ENCODE results near the gene ARFGAP2.
"Not testable (repeated sequence)": the region's sequence is repeated elsewhere in the genome, so short reads cannot be mapped to it uniquely, and the experiment has no call there.

Gene ARFGAP2

DNA sequence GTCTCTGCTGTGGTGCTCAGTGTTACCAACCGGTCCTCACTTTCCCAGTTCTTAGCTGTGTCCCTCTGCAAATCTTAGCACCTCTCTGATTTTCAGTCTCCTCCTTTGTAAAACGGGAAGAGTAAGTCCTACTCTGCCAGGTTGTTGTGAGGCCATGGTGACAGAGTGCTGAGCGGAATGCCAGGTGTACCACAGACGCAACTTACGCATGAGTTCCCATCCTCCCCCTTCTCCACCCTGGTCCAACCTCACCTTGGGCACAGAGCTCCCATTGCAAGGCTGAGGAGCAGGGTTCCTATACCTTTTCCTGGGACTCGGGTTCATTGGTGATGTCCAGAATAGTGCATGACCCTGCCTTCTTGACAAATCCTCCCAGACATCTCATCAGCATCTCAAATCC lies 30.8 kb upstream of the ARFGAP2 start:
- DNase-seq (ENCODE audit: low read depth in 1 of 2, low spot score in 1 of 2): no peak
- Histone ChIP-seq H3K4me3 (replicated peaks; ENCODE audit: insufficient read depth, low read length) (no peak overlapping the region), H3K27me3 (ENCODE audit: insufficient read depth, poor library complexity, severe bottlenecking) (no peaks in the 10 kb centered on the region), H3K27ac (replicated peaks) (no peak overlapping the region)
- TF ChIP-seq, protein P1, sequence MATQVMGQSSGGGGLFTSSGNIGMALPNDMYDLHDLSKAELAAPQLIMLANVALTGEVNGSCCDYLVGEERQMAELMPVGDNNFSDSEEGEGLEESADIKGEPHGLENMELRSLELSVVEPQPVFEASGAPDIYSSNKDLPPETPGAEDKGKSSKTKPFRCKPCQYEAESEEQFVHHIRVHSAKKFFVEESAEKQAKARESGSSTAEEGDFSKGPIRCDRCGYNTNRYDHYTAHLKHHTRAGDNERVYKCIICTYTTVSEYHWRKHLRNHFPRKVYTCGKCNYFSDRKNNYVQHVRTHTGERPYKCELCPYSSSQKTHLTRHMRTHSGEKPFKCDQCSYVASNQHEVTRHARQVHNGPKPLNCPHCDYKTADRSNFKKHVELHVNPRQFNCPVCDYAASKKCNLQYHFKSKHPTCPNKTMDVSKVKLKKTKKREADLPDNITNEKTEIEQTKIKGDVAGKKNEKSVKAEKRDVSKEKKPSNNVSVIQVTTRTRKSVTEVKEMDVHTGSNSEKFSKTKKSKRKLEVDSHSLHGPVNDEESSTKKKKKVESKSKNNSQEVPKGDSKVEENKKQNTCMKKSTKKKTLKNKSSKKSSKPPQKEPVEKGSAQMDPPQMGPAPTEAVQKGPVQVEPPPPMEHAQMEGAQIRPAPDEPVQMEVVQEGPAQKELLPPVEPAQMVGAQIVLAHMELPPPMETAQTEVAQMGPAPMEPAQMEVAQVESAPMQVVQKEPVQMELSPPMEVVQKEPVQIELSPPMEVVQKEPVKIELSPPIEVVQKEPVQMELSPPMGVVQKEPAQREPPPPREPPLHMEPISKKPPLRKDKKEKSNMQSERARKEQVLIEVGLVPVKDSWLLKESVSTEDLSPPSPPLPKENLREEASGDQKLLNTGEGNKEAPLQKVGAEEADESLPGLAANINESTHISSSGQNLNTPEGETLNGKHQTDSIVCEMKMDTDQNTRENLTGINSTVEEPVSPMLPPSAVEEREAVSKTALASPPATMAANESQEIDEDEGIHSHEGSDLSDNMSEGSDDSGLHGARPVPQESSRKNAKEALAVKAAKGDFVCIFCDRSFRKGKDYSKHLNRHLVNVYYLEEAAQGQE (IDR thresholded peaks at IDR 0.05; ENCODE audit: insufficient replicate concordance, low read depth): no peak
- TF ChIP-seq POLR2AphosphoS5 (IDR thresholded peaks at IDR 0.05; ENCODE audit: low read depth) (no peak), GABPA (IDR thresholded peaks at IDR 0.05; ENCODE audit: low read depth) (no peak), SPI1 (IDR thresholded peaks at IDR 0.05; ENCODE audit: borderline replicate concordance, low read depth) (no peak)
- TF ChIP-seq, protein P2, sequence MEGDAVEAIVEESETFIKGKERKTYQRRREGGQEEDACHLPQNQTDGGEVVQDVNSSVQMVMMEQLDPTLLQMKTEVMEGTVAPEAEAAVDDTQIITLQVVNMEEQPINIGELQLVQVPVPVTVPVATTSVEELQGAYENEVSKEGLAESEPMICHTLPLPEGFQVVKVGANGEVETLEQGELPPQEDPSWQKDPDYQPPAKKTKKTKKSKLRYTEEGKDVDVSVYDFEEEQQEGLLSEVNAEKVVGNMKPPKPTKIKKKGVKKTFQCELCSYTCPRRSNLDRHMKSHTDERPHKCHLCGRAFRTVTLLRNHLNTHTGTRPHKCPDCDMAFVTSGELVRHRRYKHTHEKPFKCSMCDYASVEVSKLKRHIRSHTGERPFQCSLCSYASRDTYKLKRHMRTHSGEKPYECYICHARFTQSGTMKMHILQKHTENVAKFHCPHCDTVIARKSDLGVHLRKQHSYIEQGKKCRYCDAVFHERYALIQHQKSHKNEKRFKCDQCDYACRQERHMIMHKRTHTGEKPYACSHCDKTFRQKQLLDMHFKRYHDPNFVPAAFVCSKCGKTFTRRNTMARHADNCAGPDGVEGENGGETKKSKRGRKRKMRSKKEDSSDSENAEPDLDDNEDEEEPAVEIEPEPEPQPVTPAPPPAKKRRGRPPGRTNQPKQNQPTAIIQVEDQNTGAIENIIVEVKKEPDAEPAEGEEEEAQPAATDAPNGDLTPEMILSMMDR (IDR thresholded peaks at IDR 0.05; ENCODE audit: insufficient read depth, low read length): no peak

DNA sequence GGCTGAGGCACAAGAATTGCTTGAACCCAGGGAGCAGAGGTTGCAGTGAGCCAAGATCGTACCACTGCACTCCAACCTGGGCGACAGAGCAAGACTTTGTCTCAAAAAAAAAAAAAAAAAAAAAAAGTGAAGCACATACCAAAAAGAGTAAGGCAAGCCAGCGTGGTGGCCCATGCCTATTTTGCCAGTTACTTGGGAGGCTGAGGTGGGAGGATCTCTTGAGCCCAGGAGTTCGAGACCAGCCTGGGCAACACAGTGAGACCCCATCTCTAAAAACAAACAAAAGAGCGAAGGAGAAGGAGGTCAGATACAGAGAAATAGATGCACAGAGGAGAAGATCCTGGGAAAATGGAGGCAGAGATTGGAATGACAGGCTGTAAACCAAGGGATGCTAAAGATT lies 29.9 kb upstream of the ARFGAP2 start:
- H3K4me3 ChIP-seq (replicated peaks; ENCODE audit: insufficient read depth, low read length); H3K27ac ChIP-seq (replicated peaks); H3K27me3 ChIP-seq (ENCODE audit: insufficient read depth, poor library complexity, severe bottlenecking); DNase-seq (ENCODE audit: low read depth in 1 of 2, low spot score in 1 of 2): not testable (repeated sequence)

DNA sequence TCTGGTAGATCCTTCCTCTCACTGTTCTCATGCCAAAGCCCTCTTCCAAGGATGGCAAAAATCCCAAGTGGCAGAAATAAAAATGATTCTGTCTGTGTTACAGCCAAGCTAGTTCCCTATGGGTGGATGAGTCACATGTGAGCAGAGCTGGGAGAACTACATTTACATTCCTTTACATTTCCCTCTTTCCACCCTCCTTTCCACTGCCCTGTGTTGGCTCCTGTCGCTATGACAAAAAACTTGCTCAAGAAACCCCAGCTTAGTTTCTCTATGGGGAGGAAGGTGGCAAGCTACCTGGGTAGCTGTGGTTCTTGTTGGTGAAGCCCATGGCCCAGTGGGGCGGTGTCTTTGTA lies 27.9 kb upstream of the ARFGAP2 start:
- Histone ChIP-seq H3K27me3 (ENCODE audit: insufficient read depth, poor library complexity, severe bottlenecking) (no peaks in the 10 kb centered on the region), H3K4me3 (replicated peaks; ENCODE audit: insufficient read depth, low read length) (no peak overlapping the region), H3K27ac (replicated peaks) (no peak overlapping the region)
- DNase-seq (ENCODE audit: low read depth in 1 of 2, low spot score in 1 of 2): no peak
- TF ChIP-seq, protein P1 (IDR thresholded peaks at IDR 0.05; ENCODE audit: insufficient replicate concordance, low read depth): no peak
- TF ChIP-seq GABPA (IDR thresholded peaks at IDR 0.05; ENCODE audit: low read depth) (no peak), SPI1 (IDR thresholded peaks at IDR 0.05; ENCODE audit: borderline replicate concordance, low read depth) (no peak)

DNA sequence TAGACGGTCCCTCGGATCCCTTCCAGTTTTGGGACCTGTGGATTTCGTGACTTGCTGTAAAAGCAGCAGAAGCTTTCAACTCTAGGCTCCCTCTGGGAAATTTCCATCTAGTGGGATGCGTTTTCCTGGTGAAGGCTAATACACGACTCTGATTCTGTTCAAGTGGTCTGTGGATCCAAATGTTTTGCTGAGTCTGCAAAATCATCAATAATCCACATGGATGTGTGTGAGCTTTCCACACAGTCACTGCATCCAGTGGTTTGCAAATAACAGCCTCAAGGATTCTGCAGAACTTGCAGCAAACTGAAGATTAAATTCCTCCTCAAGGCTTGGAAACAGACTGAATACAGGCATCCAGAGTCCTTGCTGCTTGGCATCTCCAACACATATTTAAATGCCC lies 25.9 kb upstream of the ARFGAP2 start:
- no peak for DNase-seq (ENCODE audit: low read depth in 1 of 2, low spot score in 1 of 2)
- TF ChIP-seq GABPA (IDR thresholded peaks at IDR 0.05; ENCODE audit: low read depth): no peak
- TF ChIP-seq POLR2AphosphoS5 (IDR thresholded peaks at IDR 0.05; ENCODE audit: low read depth): no peak
- TF ChIP-seq SPI1 (IDR thresholded peaks at IDR 0.05; ENCODE audit: borderline replicate concordance, low read depth): no peak
- TF ChIP-seq, protein P2 (IDR thresholded peaks at IDR 0.05; ENCODE audit: insufficient read depth, low read length): no peak
- TF ChIP-seq, protein P1 (IDR thresholded peaks at IDR 0.05; ENCODE audit: insufficient replicate concordance, low read depth): no peak
- Histone ChIP-seq H3K27ac (replicated peaks) (no peak overlapping the region), H3K4me3 (replicated peaks; ENCODE audit: insufficient read depth, low read length) (no peak overlapping the region), H3K27me3 (ENCODE audit: insufficient read depth, poor library complexity, severe bottlenecking) (no peaks in the 10 kb centered on the region)

Measured in HL-60 (cell line).